DND-41 (cell line): ENCODE measurements around the gene TCF12.
"Not testable (repeated sequence)": the region's sequence is repeated elsewhere in the genome, so short reads cannot be mapped to it uniquely, and the experiment has no call there.

ENCODE experiments used
- ATAC-seq: fragments of 200-7000 bp; cut with Tn5 transposase; 3 replicates; pipeline ENCODE4 v1.9.1; 2021; ENCODE audit warnings: low read depth; ENCODE audit not compliant: insufficient read depth
- DNase-seq: peaks from one replicate; pipeline ENCODE4 v3.0.0-alpha.2; 2020
- H2AFZ ChIP-seq: 2 replicates; pipeline ENCODE4 v1.6.0; 2012; ENCODE audit warnings: low read depth, low read length
- H3K27ac ChIP-seq: 2 replicates; pipeline ENCODE4 v1.5.1; 2012; ENCODE audit warnings: low read length, inconsistent platforms
- H3K27me3 ChIP-seq: fragments of 200-600 bp; sonication (generic); 2 replicates; pipeline ENCODE4 v1.6.0; 2012; ENCODE audit warnings: low read length, mild to moderate bottlenecking, inconsistent platforms; ENCODE audit not compliant: insufficient read depth, poor library complexity
- H3K36me3 ChIP-seq: 2 replicates; pipeline ENCODE4 v1.5.1; 2012; ENCODE audit warnings: low read length, inconsistent platforms; ENCODE audit not compliant: insufficient read depth
- H3K4me1 ChIP-seq: 2 replicates; pipeline ENCODE4 v1.5.1; 2012; ENCODE audit warnings: mild to moderate bottlenecking, low read length; ENCODE audit not compliant: insufficient read depth
- H3K4me2 ChIP-seq: 2 replicates; pipeline ENCODE4 v1.6.0; 2012; ENCODE audit warnings: mild to moderate bottlenecking, moderate library complexity, low read length, inconsistent platforms; ENCODE audit not compliant: insufficient read depth
- H3K4me3 ChIP-seq, 2 experiments: fragments of 200-600 bp in 1 of 2; shearing (Covaris generic) in 1 of 2; 2 replicates each; pipeline ENCODE4 v1.5.1; 2012 to 2016; ENCODE audit warnings: inconsistent platforms in 2 of 2, low read length in 2 of 2, mild to moderate bottlenecking in 2 of 2, low read depth in 1 of 2, moderate library complexity in 1 of 2
- H3K79me2 ChIP-seq: 2 replicates; pipeline ENCODE4 v1.6.0; 2012; ENCODE audit warnings: low read length, inconsistent platforms; ENCODE audit not compliant: insufficient read depth
- H3K9ac ChIP-seq: 2 replicates; pipeline ENCODE4 v1.6.0; 2012; ENCODE audit warnings: low read depth, mild to moderate bottlenecking, inconsistent platforms, low read length, moderate library complexity
- H3K9me3 ChIP-seq: 2 replicates; pipeline ENCODE4 v1.5.1; 2012; ENCODE audit warnings: low read length, moderate library complexity, mild to moderate bottlenecking, inconsistent platforms; ENCODE audit not compliant: insufficient read depth, severe bottlenecking
- H4K20me1 ChIP-seq: 2 replicates; pipeline ENCODE4 v1.6.0; 2012; ENCODE audit warnings: low read length; ENCODE audit not compliant: insufficient read depth
- EZH2 ChIP-seq: IDR thresholded peaks from 3 replicates; pipeline ENCODE4 v1.6.1; 2012; ENCODE audit warnings: borderline replicate concordance, low read depth, mild to moderate bottlenecking, moderate library complexity, low read length, inconsistent platforms; ENCODE audit not compliant: severe bottlenecking
- TF ChIP-seq, protein P1 (sequence below): IDR thresholded peaks from 2 replicates; pipeline ENCODE4 v1.5.1; 2012; ENCODE audit warnings: borderline replicate concordance, low read length, moderate library complexity, mild to moderate bottlenecking; ENCODE audit not compliant: poor library complexity, severe bottlenecking; ENCODE audit errors: extremely low read depth

TCF12 gene

GRCh38 chr15:57160823-57161560 is 242.5 kb downstream of the TCF12 start:
- peaks cover 10% of the 10 kb centered on the region; the same call in 1 of the 2 replicates for H3K36me3 ChIP-seq
- H3K4me1 ChIP-seq = no peaks in the 10 kb centered on the region
- no peak for DNase-seq
- no peaks in the 10 kb centered on the region for H3K27me3 ChIP-seq
- no peak overlapping the region for H3K4me2 ChIP-seq
- H2AFZ ChIP-seq = no peak overlapping the region
- no peak overlapping the region for H3K27ac ChIP-seq
- TF ChIP-seq, protein P1, sequence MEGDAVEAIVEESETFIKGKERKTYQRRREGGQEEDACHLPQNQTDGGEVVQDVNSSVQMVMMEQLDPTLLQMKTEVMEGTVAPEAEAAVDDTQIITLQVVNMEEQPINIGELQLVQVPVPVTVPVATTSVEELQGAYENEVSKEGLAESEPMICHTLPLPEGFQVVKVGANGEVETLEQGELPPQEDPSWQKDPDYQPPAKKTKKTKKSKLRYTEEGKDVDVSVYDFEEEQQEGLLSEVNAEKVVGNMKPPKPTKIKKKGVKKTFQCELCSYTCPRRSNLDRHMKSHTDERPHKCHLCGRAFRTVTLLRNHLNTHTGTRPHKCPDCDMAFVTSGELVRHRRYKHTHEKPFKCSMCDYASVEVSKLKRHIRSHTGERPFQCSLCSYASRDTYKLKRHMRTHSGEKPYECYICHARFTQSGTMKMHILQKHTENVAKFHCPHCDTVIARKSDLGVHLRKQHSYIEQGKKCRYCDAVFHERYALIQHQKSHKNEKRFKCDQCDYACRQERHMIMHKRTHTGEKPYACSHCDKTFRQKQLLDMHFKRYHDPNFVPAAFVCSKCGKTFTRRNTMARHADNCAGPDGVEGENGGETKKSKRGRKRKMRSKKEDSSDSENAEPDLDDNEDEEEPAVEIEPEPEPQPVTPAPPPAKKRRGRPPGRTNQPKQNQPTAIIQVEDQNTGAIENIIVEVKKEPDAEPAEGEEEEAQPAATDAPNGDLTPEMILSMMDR = no peak
- no peak for TF ChIP-seq EZH2
- no peak overlapping the region for H3K4me3 ChIP-seq
- H4K20me1 ChIP-seq = no peaks in the 10 kb centered on the region
- H3K79me2 ChIP-seq = peaks cover 9% of the 10 kb centered on the region
- no peaks in the 10 kb centered on the region for H3K9me3 ChIP-seq
- no peak overlapping the region for H3K9ac ChIP-seq
- ATAC-seq = no peak

DNA sequence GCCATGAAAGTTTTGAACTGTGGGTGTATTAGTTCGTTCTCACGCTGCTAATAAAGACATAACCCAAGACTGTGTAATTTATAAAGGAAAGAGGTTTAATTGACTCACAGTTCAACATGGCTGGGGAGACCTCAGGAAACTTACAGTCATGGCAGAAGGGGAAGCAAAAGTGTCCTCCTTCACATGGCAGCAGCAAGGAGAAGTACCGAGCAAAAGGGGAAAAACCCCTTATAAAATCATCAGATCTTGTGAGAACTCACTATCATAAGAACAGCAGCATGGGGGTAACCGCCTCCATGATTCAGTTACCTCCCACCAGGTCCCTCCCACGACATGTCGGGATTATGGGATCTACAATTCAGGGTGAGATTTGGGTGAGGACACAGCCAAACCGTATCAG is 245.8 kb downstream of the TCF12 start:
- not testable (repeated sequence) for DNase-seq, H3K27ac ChIP-seq, H3K4me2 ChIP-seq, H3K9ac ChIP-seq, H3K79me2 ChIP-seq, H3K27me3 ChIP-seq, H2AFZ ChIP-seq, H3K4me1 ChIP-seq, H3K4me3 ChIP-seq, H4K20me1 ChIP-seq, H3K9me3 ChIP-seq, ATAC-seq
- peaks cover 29% of the 10 kb centered on the region; the same call in 1 of the 2 replicates for H3K36me3 ChIP-seq

GRCh38 chr15:57165992-57166391 is 247.5 kb downstream of the TCF12 start:
- Histone ChIP-seq H3K9me3 (no peaks in the 10 kb centered on the region), H3K36me3 (peaks cover 36% of the 10 kb centered on the region; the same call in 1 of the 2 replicates), H3K4me2 (no peak overlapping the region), H3K4me3 (no peak overlapping the region), H3K27me3 (no peaks in the 10 kb centered on the region), H3K9ac (no peak overlapping the region), H3K79me2 (peaks cover 2% of the 10 kb centered on the region; the same call in 1 of the 2 replicates), H3K4me1 (no peaks in the 10 kb centered on the region), H2AFZ (no peak overlapping the region), H4K20me1 (no peaks in the 10 kb centered on the region), H3K27ac (no peak overlapping the region)
- no peak for TF ChIP-seq EZH2
- TF ChIP-seq, protein P1 = no peak
- no peak for DNase-seq
- no peak for ATAC-seq

DNA sequence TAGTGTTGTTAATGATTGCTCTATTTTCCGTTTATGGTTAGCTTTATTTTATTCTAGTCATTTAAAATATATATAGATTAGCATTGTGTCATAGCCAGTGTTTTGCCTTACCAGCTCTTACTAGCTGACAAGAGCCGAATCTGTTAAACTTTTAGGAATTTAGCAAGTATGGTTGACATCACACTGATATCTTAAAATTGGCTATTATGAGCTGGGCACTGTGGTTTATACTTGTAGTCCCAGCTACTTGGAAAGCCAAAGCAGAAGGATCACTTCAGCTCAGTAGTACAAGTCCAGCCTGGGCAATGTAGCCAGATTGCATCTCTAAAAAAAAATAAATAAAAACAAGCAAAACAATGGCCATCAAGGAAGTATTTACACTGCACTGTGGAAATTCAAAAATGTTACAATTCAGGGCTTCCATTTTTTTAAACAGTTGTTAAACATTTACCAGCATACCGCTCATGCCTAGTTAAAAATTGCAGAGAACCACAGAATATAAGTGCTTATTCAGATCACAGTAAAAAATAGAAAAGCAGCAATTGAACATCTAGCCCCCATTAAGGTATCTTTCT is 249.5 kb downstream of the TCF12 start:
- no peaks in the 10 kb centered on the region for H3K4me1 ChIP-seq
- no peak overlapping the region for H3K27ac ChIP-seq
- no peak overlapping the region for H3K4me3 ChIP-seq
- H3K4me2 ChIP-seq = no peak overlapping the region
- DNase-seq = no peak
- TF ChIP-seq EZH2 = no peak
- TF ChIP-seq, protein P1 = no peak
- no peak overlapping the region for H3K9ac ChIP-seq
- no peaks in the 10 kb centered on the region for H3K9me3 ChIP-seq
- no peak for ATAC-seq
- no peaks in the 10 kb centered on the region for H4K20me1 ChIP-seq
- H2AFZ ChIP-seq = no peak overlapping the region
- peaks cover 45% of the 10 kb centered on the region for H3K36me3 ChIP-seq
- no peaks in the 10 kb centered on the region for H3K79me2 ChIP-seq
- H3K27me3 ChIP-seq = no peaks in the 10 kb centered on the region
